Right lobe of liver (tissue), 6 donors: ENCODE data around the gene CDRT15. TPM values are rescaled to one million over a fixed set of nuclear protein-coding genes. Genes with fewer than 3 reads are reported as not detected.

Source experiments
- ATAC-seq, 4 donors: fragments of 200-7000 bp; cut with Tn5 transposase; one replicate each; pipeline ENCODE4 v1.9.1; 2020; ENCODE audit warnings: mild to moderate bottlenecking in 4 of 4, moderate library complexity in 4 of 4
- DNase-seq, 3 donors: peaks; one replicate each; pipeline ENCODE4 v3.0.0-alpha.2; 2020
- H3K27ac ChIP-seq, 3 donors: fragments of 200-600 bp; one replicate each; pipeline ENCODE4 v1.8.0; 2022
- H3K27me3 ChIP-seq, 2 donors: fragments of 200-600 bp; one replicate each; pipeline ENCODE4 v1.8.0; 2022
- H3K36me3 ChIP-seq, 4 donors: fragments of 200-600 bp; sonication (generic) in 1 of 4; one replicate each; pipeline versions ENCODE4 v1.5.1 to v1.8.0; 2017 to 2022; ENCODE audit warnings: control low read depth in 1 of 4
- H3K4me1 ChIP-seq, 4 donors: fragments of 200-600 bp; sonication (generic) in 1 of 4; one replicate each; pipeline versions ENCODE4 v1.5.1 to v1.8.0; 2017 to 2022; ENCODE audit warnings: control low read depth in 1 of 4
- H3K4me3 ChIP-seq, 3 donors: fragments of 200-600 bp; one replicate each; pipeline ENCODE4 v1.8.0; 2022
- H3K9me3 ChIP-seq, 4 donors: fragments of 200-600 bp; sonication (generic) in 1 of 4; one replicate each; pipeline versions ENCODE4 v1.5.1 to v1.8.0; 2017 to 2022; ENCODE audit warnings: control low read depth in 1 of 4
- POLR2A ChIP-seq: fragments of 450-650 bp; IDR thresholded peaks from one replicate; pipeline ENCODE4 v1.6.1; 2017; ENCODE audit warnings: antibody characterized with exemption, mild to moderate bottlenecking
- WGBS: methylation state at CpG from one replicate; pipeline ENCODE4 v1.1.6; 2018; ENCODE audit warnings: low coverage, low lambda C conversion rate; ENCODE audit not compliant: insufficient coverage; ENCODE audit errors: missing lambda C conversion rate; 5-methylcytosine and 5-hydroxymethylcytosine counted together
- intact Hi-C, 2 donors: fragments of 100-400 bp; cut with DNase I; formaldehyde crosslinking; loops; one replicate each; pipeline versions ENCODE4 v1.11.2 to v1.14.1; 2022
- total RNA-seq, 6 experiments: library from RNA; depleted of rRNA in 2 of 6; stranded (reverse); fragments of >200 nt in 2 of 6; fragmentation: NEBNext Ultra II Directional in 3 of 6; extraction: Animal tissue kit (Norgen Biotek cat#: 25700) in 3 of 6; gene quantifications; one replicate each; pipeline versions ENCODE4 v1.1.0 to v1.2.4, GENCODE V29; 2016 to 2023
- TF ChIP-seq, protein P1 (sequence below), 4 donors: fragments of 200-600 bp in 3 of 4; fragments of 450-650 bp in 1 of 4; IDR thresholded peaks; one replicate each; pipeline versions ENCODE4 v1.5.1 to v1.8.0; 2016 to 2022; ENCODE audit warnings: antibody characterized with exemption in 4 of 4, mild to moderate bottlenecking in 2 of 4
- donor health status: DM: no; HTN: yes; CAD: no.
- donor health status: DM: no; HTN: no; CAD: no.
- donor health status: DM: no; HTN: no; CAD: no.
- donor health status: DM: no; HTN: yes; CAD: no.
- donor health status: DM: no; HTN: yes; CAD: no.

The CDRT15 gene
- total RNA-seq, 6 experiments from 2014 or later: not detected

DNA sequence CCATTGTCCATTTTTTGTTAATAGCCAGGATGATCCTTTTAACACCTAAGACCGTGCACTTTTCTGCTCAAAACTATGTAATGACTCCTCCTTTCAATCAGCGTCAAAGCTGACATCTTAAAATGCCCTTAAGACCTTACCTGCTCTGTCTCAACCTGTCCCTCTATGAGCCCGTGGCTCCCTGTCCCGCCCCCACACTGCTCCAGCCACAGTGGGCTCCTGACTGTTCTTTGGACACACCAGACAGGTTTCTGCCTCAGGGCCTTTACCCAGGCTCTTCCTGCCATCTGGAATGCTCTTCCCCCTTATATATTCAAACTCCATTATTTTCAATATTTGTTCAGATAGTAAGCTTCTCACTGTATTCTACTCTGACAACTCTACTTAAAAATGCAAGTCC is 14.1 kb downstream of the CDRT15 start:
- no peak for ATAC-seq
- 93% methylated on average over 4 of the region's 4 CpGs for WGBS
- Histone ChIP-seq H3K27me3 (no peaks in the 10 kb centered on the region), H3K9me3 (no peaks in the 10 kb centered on the region), H3K4me1 (no peaks in the 10 kb centered on the region), H3K4me3 (no peak overlapping the region), H3K36me3 (no peaks in the 10 kb centered on the region), H3K27ac (no peak overlapping the region)
- no peak for DNase-seq
- intact Hi-C loops: loop anchor here in 1 of 2 donors (10.0 kb wide), 1 partner anchor 62 kb away; no protein-coding TSS in a partner anchor
- no peak for TF ChIP-seq POLR2A
- TF ChIP-seq, protein P1, sequence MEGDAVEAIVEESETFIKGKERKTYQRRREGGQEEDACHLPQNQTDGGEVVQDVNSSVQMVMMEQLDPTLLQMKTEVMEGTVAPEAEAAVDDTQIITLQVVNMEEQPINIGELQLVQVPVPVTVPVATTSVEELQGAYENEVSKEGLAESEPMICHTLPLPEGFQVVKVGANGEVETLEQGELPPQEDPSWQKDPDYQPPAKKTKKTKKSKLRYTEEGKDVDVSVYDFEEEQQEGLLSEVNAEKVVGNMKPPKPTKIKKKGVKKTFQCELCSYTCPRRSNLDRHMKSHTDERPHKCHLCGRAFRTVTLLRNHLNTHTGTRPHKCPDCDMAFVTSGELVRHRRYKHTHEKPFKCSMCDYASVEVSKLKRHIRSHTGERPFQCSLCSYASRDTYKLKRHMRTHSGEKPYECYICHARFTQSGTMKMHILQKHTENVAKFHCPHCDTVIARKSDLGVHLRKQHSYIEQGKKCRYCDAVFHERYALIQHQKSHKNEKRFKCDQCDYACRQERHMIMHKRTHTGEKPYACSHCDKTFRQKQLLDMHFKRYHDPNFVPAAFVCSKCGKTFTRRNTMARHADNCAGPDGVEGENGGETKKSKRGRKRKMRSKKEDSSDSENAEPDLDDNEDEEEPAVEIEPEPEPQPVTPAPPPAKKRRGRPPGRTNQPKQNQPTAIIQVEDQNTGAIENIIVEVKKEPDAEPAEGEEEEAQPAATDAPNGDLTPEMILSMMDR (IDR thresholded peaks at IDR 0.05): no peak

DNA sequence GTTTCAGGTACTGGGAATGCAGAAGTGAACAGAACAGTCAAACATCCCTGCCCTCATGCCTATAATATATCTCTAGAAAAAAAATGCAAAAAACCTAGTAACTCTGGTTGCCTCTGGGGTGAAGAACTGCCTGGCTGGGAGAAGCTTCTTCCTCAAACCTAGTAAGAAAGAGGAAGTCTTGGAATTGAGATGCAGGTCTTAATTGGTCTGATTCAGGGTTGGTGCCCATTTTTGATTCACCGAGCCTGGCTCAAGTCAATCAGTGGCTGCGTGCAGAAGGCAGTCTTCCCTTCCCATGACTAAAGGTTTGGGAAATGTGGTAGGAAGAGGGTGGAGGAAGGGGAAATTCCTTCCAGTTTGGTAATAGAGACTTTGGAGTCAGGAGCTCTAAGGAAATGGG is 22.4 kb downstream of the CDRT15 start:
- H3K4me3 ChIP-seq: no peak overlapping the region
- ATAC-seq (no peak), DNase-seq (no peak)
- no peaks in the 10 kb centered on the region for H3K9me3 ChIP-seq
- TF ChIP-seq, protein P1 (IDR thresholded peaks at IDR 0.05): no peak
- TF ChIP-seq POLR2A: no peak
- peaks cover 0 to 6% (median 3%) of the 10 kb centered on the region in 4 donors for H3K4me1 ChIP-seq
- intact Hi-C loops: no loop called here
- H3K36me3 ChIP-seq: no peaks in the 10 kb centered on the region
- H3K27me3 ChIP-seq: no peaks in the 10 kb centered on the region
- WGBS: 94% methylated on average over 2 of the region's 2 CpGs
- no peak overlapping the region for H3K27ac ChIP-seq

DNA sequence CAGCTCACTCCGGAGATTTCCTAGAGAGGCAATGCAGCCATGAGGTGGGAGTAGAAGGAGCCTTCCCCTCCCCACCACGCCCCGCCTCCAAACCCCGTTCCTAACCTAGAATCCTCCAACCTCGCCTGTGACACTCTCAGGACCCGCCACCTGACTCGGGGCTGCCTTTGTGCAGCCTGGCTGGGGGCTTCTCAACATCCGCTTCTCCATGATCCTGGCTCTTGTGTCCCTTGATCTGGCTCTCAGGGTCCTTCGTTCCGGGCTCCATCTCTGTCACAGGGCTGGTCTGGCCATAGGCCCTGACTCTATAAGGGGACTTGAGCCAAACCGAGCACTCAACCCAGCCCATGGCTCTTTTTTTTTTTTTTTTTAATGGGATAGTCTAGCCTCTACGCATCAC is 24.3 kb downstream of the CDRT15 start:
- intact Hi-C loops: no loop called here
- 100% methylated on average over 7 of the region's 12 CpGs for WGBS
- Histone ChIP-seq H3K36me3 (no peaks in the 10 kb centered on the region), H3K9me3 (no peaks in the 10 kb centered on the region), H3K4me3 (no peak overlapping the region), H3K27me3 (no peaks in the 10 kb centered on the region), H3K27ac (no peak overlapping the region), H3K4me1 (peaks cover 0 to 9% (median 3%) of the 10 kb centered on the region in 4 donors)
- ATAC-seq (no peak), DNase-seq (no peak)
- TF ChIP-seq, protein P1 (IDR thresholded peaks at IDR 0.05): no peak
- TF ChIP-seq POLR2A: no peak

DNA sequence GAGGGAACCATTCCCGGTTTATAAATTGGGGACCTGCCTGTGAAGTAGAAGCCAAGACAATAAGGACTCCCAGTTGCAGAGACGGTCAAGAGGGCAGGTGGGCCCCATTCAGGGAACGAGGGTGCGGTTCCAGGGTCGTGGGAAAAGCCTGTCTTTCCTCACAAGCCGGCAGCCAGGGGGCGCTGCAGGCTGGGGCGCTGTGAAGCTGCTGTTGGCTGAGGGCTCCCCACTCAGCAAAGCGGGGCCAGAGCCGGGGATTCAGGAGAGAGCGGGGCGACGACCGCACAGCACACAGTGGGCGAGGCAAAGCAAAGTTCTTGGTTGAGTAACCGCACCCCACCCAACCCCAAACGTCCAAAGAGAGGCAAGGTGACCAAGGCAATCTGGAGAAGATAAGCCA is 24.9 kb downstream of the CDRT15 start:
- 64% methylated on average over 16 of the region's 17 CpGs for WGBS
- TF ChIP-seq, protein P1 (IDR thresholded peaks at IDR 0.05): peak; percentile 32 to 56 (median 38)
- TF ChIP-seq POLR2A: no peak
- Histone ChIP-seq H3K27me3 (no peaks in the 10 kb centered on the region), H3K9me3 (no peaks in the 10 kb centered on the region), H3K27ac (no peak overlapping the region), H3K4me1 (peaks cover 0 to 9% (median 3%) of the 10 kb centered on the region in 4 donors), H3K4me3 (no peak overlapping the region), H3K36me3 (no peaks in the 10 kb centered on the region)
- intact Hi-C loops: no loop called here
- DNase-seq (peak; percentile 46 to 63 (median 55)), ATAC-seq (peak; percentile 10 to 45 (median 30))

DNA sequence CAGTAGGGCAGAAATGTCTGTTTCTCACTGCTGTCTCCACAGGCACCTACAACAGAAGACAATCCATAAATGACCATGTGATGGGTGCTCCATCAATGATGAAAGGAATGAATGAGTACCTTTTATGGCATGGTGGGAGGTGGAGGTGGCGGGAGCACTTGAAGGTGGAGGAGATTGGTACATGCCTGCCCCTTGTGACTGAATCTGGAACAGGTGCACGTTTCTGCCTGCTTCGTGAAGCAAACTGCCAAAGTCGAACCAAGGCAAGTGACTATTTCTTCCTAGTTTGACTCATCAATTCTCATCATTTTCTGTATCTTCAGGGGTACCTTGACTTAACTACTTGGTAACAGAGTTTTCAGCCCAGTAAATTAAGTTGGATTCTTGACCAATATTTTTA is 25.4 kb downstream of the CDRT15 start:
- TF ChIP-seq POLR2A: no peak
- TF ChIP-seq, protein P1 (IDR thresholded peaks at IDR 0.05): no peak
- Histone ChIP-seq H3K27me3 (no peaks in the 10 kb centered on the region), H3K4me1 (peaks cover 0 to 11% (median 5%) of the 10 kb centered on the region in 4 donors), H3K9me3 (no peaks in the 10 kb centered on the region), H3K27ac (no peak overlapping the region), H3K4me3 (no peak overlapping the region), H3K36me3 (no peaks in the 10 kb centered on the region)
- no peak for DNase-seq
- intact Hi-C loops: no loop called here
- WGBS: 79% methylated on average over 2 of the region's 4 CpGs
- ATAC-seq: no peak
